Activated CD4-positive, alpha-beta T cell treated with anti-CD3 and anti-CD28 coated beads, Interleukin-2, amount 50 U/mL, for 1 hour (primary cell): ENCODE results near the gene EHMT1.
"Not testable (repeated sequence)": the region's sequence is repeated elsewhere in the genome, so short reads cannot be mapped to it uniquely, and the experiment has no call there.

Source experiments
- DNase-seq: peaks from one replicate; pipeline ENCODE4 v3.0.0-alpha.2; 2020

Gene EHMT1

GRCh38 chr9:137696136-137696925 is 77.5 kb downstream of the EHMT1 start:
- no peak for DNase-seq

GRCh38 chr9:137697193-137697592 is 78.4 kb downstream of the EHMT1 start:
- no peak for DNase-seq

- no peak for DNase-seq
Measured at GRCh38 chr9:137697832-137698231, 79.0 kb downstream of the EHMT1 start.

DNA sequence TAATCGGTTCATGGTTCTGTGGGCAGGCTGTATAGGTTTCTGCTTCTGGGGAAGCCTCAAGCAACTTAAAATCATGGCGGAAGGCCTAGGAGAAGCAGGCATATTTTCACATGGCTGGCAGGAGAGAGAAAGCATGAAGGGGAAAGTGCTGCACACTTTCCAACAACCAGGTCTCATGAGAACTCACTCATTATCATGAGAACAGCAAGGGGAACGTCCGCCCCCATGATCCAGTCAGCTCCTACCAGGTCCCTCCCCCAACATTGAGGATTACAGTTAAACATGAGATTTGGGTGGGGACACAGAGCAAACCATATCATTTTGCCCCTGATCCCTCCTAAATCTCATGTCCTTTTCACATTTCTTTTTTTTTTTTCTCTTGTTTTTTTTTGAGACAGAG is 82.1 kb downstream of the EHMT1 start:
- DNase-seq, result no peak

DNA sequence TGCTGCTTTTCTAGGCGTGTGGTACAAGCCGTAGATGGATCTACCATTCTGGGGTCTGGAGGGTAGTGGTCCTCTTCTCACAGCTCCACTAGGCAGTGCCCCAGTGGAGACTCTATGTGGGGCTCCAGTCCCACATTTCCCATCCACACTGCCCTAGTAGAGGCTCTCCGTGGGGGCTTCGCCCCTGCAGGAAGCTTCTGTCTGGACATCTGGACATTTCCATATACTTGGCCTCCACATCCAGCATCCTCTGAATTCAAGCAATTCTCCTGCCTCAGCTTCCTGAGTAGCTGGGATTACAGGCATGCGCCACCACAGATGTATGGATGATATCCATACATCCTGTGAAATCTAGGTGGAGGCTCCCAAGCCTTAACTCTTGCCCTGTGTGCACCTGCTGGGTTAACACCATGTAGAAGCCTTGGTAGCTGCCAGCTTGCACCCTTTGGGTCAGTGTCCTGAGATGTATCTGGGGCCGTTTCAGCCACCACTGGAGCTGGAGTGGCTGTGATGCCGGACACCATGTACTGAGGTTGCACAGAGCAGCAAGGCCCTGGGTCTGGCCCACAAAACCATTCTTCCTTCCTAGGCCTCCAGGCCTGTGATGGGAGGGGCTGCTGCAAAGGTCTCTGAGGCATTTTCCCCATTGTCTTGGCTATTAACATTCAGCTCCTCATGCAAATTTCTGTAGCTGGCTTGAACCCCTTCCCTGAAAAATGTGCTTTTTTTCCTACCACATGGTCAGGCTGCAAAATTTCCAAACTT is 84.0 kb downstream of the EHMT1 start:
- DNase-seq, result no peak

GRCh38 chr9:137703842-137704508 is 85.2 kb downstream of the EHMT1 start:
- DNase-seq, result no peak

- peak; percentile 25 for DNase-seq
Measured at GRCh38 chr9:137705443-137705863, 86.6 kb downstream of the EHMT1 start.

DNA sequence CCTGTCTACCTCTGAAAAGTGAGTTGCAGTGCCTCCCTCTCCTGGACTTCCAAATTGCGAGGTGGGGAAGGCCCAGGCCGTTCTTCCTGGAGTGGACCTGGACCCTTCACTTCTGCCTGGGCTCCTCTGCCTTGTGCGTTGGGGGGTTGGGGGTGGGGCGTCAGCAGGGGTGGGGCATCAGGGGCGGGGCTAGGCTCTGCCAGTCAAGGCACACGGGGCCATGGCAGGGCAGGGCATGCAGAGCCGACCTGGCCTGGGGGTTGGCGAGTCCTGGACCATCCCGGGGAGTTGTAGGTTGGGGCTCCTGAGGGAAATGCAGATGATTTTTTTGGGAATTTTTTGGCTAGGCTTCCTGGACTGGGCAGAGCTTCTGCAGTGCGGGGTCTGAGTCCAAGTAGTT is 87.1 kb downstream of the EHMT1 start:
- DNase-seq, result no peak

DNA sequence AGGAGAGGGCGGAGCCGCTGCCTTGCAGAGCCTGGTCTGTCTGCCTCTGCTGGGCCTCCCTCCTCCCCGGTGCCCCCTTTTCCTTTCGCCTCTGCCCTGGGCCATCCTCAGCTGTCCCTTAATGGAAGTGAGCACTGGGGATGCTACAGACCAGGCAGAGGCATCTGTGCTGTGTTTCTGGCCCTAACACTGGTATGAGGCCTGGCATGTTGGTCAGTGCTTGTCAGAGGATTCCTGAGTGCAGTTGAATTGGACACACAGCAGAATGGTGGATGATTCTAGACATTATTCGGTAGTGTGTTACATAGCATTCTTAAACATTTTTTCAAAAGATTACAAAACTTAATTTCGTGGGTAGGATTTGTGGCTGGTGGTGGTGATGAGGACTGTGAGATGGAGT is 88.6 kb downstream of the EHMT1 start:
- no peak for DNase-seq

- no peak for DNase-seq
Measured at GRCh38 chr9:137708590-137709284, 89.9 kb downstream of the EHMT1 start.

- no peak for DNase-seq
Measured at GRCh38 chr9:137709411-137710101, 90.8 kb downstream of the EHMT1 start.

- no peak for DNase-seq
Measured at GRCh38 chr9:137710704-137711103, 91.9 kb downstream of the EHMT1 start.

- no peak for DNase-seq
Measured at GRCh38 chr9:137711678-137712105, 92.9 kb downstream of the EHMT1 start.

- DNase-seq, result no peak
Measured at GRCh38 chr9:137715321-137715720, 96.5 kb downstream of the EHMT1 start.

GRCh38 chr9:137715866-137716693 is 97.3 kb downstream of the EHMT1 start:
- DNase-seq, result not testable (repeated sequence)

DNA sequence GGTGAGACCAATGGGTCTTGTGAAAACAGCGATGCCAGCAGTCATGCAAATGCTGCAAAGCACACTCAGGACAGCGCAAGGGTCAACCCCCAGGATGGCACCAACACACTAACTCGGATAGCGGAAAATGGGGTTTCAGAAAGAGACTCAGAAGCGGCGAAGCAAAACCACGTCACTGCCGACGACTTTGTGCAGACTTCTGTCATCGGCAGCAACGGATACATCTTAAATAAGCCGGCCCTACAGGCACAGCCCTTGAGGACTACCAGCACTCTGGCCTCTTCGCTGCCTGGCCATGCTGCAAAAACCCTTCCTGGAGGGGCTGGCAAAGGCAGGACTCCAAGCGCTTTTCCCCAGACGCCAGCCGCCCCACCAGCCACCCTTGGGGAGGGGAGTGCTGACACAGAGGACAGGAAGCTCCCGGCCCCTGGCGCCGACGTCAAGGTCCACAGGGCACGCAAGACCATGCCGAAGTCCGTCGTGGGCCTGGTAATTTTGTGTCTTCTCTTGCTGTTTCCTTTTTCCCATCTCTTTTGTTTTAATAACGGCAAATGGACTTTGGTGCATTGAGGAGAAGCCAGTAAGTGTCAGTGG is 98.0 kb downstream of the EHMT1 start:
- DNase-seq, result no peak

DNA sequence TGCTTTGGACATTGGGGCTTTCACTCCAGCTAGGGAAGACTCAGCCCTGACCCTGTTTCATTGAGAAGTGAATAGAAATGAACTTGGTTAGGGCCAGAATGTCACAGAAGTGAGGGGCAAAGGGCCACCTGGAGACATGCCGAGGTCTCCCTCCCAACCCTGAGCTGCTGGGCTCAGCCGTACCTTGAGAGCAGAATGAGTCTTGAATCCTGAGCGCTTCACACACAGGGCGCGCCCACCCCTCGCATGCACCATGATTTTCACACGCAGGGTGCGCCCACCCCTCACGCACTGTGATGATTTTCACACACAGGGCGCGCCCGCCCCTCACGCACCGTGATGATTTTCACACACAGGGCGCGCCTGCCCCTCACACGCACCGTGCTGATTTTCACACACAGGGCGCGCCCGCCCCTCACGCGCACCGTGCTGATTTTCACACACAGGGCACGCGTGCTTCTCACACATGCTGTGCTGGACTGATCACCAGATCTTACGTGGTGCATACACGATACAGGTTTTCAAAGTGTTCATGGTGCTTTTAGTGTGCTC is 99.0 kb downstream of the EHMT1 start:
- no peak for DNase-seq

- no peak for DNase-seq
Measured at GRCh38 chr9:137719194-137719593, 100.4 kb downstream of the EHMT1 start.

DNA sequence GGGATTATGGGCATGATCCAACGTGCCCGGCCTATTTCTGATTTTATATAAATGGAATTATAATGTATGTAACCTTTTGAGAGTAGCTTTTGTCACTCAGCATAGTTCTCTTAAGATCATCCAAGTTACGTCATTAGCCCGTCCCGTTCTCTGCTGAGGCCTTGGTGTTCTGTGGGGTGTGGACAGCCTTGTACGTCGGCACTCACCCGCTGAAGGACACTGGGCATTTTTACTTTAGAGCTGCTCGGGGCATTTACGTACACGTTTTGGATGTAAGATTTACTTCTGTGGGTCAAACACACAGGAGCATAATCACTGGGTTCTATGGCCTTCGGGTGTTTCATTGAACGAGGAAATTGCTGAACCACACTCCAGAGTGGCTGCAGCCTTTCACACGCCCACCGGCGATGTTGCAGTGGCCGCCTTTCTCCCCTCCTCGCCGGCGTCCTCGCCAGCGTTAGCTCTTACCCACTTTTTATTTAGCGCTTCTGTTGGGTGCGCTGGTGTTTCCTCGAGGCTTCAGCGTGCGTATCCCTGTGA is 101.8 kb downstream of the EHMT1 start:
- no peak for DNase-seq

DNA sequence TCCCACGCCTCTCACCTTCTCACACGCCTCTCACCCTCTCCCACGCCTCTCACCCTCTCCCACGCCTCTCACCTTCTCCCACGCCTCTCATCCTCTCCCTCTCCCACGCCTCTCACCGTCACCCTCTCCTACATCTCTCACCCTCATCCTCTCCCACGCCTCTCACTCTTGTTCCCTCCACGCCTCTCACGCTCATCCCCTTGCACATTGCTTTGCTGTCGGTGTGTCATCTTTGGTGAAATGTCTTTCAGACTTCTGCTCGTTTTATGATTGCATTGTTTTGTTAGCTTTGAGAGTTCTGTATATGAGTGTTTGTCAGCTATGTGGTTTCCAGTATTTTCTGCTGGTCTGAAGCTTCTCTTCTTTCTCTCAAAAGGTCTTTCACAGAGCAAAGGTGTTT is 102.7 kb downstream of the EHMT1 start:
- no peak for DNase-seq
